MM.1S (cell line): ENCODE data around the gene PCDHA5.
"Not testable (repeated sequence)": the region's sequence is repeated elsewhere in the genome, so short reads cannot be mapped to it uniquely, and the experiment has no call there.

Experiments
- DNase-seq: peaks from one replicate; pipeline ENCODE4 v3.0.0-alpha.2; 2015
- H2AFZ ChIP-seq: fragments of 300-600 bp; sonication (generic); 2 replicates; pipeline ENCODE4 v1.6.0; 2016; ENCODE audit warnings: antibody characterized with exemption, low read length
- H3F3A ChIP-seq: fragments of 300-600 bp; sonication (generic); 2 replicates; pipeline ENCODE4 v1.6.1; 2016; ENCODE audit warnings: mild to moderate bottlenecking, antibody characterized with exemption, low read length, moderate library complexity, mixed read lengths; ENCODE audit not compliant: insufficient read depth
- H3K27ac ChIP-seq: fragments of 300-600 bp; sonication (generic); 2 replicates; pipeline ENCODE4 v1.5.1; 2016; ENCODE audit warnings: mild to moderate bottlenecking, low read length
- H3K27me3 ChIP-seq: fragments of 300-600 bp; sonication (generic); replicated peaks from 2 replicates; pipeline ENCODE4 v1.6.0; 2016; ENCODE audit warnings: low read length; ENCODE audit not compliant: insufficient read depth
- H3K36me3 ChIP-seq: fragments of 300-600 bp; sonication (generic); replicated peaks from 2 replicates; pipeline ENCODE4 v1.6.1; 2016; ENCODE audit warnings: mild to moderate bottlenecking, low read length, mixed read lengths; ENCODE audit not compliant: insufficient read depth
- H3K4me1 ChIP-seq: fragments of 300-600 bp; sonication (generic); 2 replicates; pipeline ENCODE4 v1.6.1; 2016; ENCODE audit warnings: low read length, mixed read lengths
- H3K4me2 ChIP-seq: fragments of 300-600 bp; sonication (generic); 2 replicates; pipeline ENCODE4 v1.6.0; 2016; ENCODE audit warnings: low read depth, low read length
- H3K4me3 ChIP-seq: fragments of 300-600 bp; sonication (generic); 2 replicates; pipeline ENCODE4 v1.5.1; 2016; ENCODE audit warnings: low read length, mixed read lengths
- H3K79me2 ChIP-seq: fragments of 300-600 bp; sonication (generic); 2 replicates; pipeline ENCODE4 v1.6.1; 2016; ENCODE audit warnings: mixed run types, low read length, mixed read lengths
- H3K9ac ChIP-seq: fragments of 300-600 bp; sonication (generic); 2 replicates; pipeline ENCODE4 v1.6.1; 2016; ENCODE audit warnings: low read length, mixed read lengths
- H3K9me2 ChIP-seq: fragments of 300-600 bp; sonication (generic); replicated peaks from 2 replicates; pipeline ENCODE4 v1.6.1; 2016; ENCODE audit warnings: mild to moderate bottlenecking, low read length, mixed read lengths; ENCODE audit not compliant: insufficient read depth
- H3K9me3 ChIP-seq: fragments of 300-600 bp; sonication (generic); replicated peaks from 2 replicates; pipeline ENCODE4 v1.6.1; 2016; ENCODE audit warnings: mild to moderate bottlenecking, low read length, mixed read lengths; ENCODE audit not compliant: insufficient read depth
- H4K20me1 ChIP-seq: fragments of 300-600 bp; sonication (generic); 2 replicates; pipeline ENCODE4 v1.6.1; 2016; ENCODE audit warnings: mild to moderate bottlenecking, low read length, moderate library complexity, mixed read lengths; ENCODE audit not compliant: insufficient read depth
- EZH2 ChIP-seq: fragments of 300-600 bp; sonication (generic); optimal IDR thresholded peaks from 2 replicates; pipeline ENCODE3; 2017; ENCODE audit warnings: low read depth, mild to moderate bottlenecking, antibody characterized with exemption, low read length, mixed read lengths
- EZH2phosphoT487 ChIP-seq: fragments of 300-600 bp; sonication (generic); IDR thresholded peaks from 2 replicates; pipeline ENCODE4 v1.6.1; 2018; ENCODE audit warnings: antibody characterized with exemption, low read length
- TF ChIP-seq, protein P1 (sequence below): fragments of 300-600 bp; sonication (generic); IDR thresholded peaks from 2 replicates; pipeline ENCODE4 v1.5.1; 2016; ENCODE audit warnings: antibody characterized with exemption, low read length, mixed read lengths

The PCDHA5 gene

GRCh38 chr5:140827704-140828361, 6.4 kb downstream of the PCDHA5 start, which contains the start of gene PCDHA6:
TSS of gene PCDHA6 (plus strand) at chr5:140827960. CDS start at chr5:140828092, 132 bp downstream.
- no peaks in the 10 kb centered on the region for H3F3A ChIP-seq
- H3K9me2 ChIP-seq = no peaks in the 10 kb centered on the region
- no peak for DNase-seq
- H3K27ac ChIP-seq = no peak within 1 kb of the TSS
- H3K9me3 ChIP-seq = no peaks in the 10 kb centered on the region
- no peaks in the 10 kb centered on the region for H3K79me2 ChIP-seq
- no peak within 1 kb of the TSS for H3K4me3 ChIP-seq
- H2AFZ ChIP-seq = no peak within 1 kb of the TSS
- TF ChIP-seq EZH2phosphoT487 (no peak), EZH2 (no peak)
- TF ChIP-seq, protein P1, sequence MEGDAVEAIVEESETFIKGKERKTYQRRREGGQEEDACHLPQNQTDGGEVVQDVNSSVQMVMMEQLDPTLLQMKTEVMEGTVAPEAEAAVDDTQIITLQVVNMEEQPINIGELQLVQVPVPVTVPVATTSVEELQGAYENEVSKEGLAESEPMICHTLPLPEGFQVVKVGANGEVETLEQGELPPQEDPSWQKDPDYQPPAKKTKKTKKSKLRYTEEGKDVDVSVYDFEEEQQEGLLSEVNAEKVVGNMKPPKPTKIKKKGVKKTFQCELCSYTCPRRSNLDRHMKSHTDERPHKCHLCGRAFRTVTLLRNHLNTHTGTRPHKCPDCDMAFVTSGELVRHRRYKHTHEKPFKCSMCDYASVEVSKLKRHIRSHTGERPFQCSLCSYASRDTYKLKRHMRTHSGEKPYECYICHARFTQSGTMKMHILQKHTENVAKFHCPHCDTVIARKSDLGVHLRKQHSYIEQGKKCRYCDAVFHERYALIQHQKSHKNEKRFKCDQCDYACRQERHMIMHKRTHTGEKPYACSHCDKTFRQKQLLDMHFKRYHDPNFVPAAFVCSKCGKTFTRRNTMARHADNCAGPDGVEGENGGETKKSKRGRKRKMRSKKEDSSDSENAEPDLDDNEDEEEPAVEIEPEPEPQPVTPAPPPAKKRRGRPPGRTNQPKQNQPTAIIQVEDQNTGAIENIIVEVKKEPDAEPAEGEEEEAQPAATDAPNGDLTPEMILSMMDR = no peak
- no peaks in the 10 kb centered on the region for H3K4me1 ChIP-seq
- H3K4me2 ChIP-seq = no peak within 1 kb of the TSS
- H3K9ac ChIP-seq = no peak within 1 kb of the TSS
- H4K20me1 ChIP-seq = no peaks in the 10 kb centered on the region
- H3K27me3 ChIP-seq = no peaks in the 10 kb centered on the region
- no peaks in the 10 kb centered on the region for H3K36me3 ChIP-seq

GRCh38 chr5:140828362-140828737, 6.9 kb downstream of the PCDHA5 start:
- H3K27ac ChIP-seq = no peak overlapping the region
- no peak overlapping the region for H3K4me2 ChIP-seq
- H3K79me2 ChIP-seq = no peaks in the 10 kb centered on the region
- H3K9me2 ChIP-seq = no peaks in the 10 kb centered on the region
- H3K36me3 ChIP-seq = no peaks in the 10 kb centered on the region
- no peaks in the 10 kb centered on the region for H3K4me1 ChIP-seq
- no peaks in the 10 kb centered on the region for H3K9me3 ChIP-seq
- no peaks in the 10 kb centered on the region for H3K27me3 ChIP-seq
- H4K20me1 ChIP-seq = no peaks in the 10 kb centered on the region
- no peak overlapping the region for H2AFZ ChIP-seq
- no peaks in the 10 kb centered on the region for H3F3A ChIP-seq
- H3K4me3 ChIP-seq = no peak overlapping the region
- H3K9ac ChIP-seq = no peak overlapping the region
- TF ChIP-seq EZH2 (no peak), EZH2phosphoT487 (no peak)
- TF ChIP-seq, protein P1 = no peak
- DNase-seq = no peak

DNA sequence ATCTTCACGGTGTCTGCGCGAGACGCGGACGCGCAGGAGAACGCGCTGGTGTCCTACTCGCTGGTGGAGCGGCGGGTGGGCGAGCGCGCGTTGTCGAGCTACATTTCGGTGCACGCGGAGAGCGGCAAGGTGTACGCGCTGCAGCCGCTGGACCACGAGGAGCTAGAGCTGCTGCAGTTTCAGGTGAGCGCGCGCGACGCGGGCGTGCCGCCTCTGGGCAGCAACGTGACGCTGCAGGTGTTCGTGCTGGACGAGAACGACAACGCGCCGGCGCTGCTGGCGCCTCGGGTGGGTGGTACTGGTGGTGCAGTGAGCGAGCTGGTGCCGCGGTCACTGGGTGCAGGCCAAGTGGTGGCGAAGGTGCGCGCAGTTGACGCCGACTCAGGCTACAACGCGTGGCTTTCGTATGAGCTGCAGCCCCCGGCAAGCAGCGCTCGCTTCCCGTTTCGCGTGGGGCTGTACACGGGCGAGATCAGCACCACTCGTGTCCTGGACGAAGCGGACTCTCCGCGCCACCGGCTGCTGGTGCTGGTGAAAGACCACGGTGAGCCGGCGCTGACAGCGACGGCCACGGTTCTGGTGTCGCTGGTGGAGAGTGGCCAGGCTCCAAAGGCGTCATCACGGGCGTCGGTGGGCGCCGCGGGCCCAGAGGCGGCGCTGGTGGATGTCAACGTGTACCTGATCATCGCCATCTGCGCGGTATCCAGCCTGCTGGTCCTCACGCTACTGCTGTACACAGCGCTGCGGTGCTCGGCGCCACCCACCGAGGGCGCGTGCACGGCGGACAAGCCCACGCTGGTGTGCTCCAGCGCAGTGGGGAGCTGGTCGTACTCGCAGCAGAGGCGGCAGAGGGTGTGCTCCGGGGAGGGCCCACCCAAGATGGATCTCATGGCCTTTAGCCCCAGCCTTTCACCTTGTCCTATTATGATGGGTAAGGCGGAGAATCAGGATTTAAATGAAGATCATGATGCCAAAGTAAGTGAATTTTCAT, 8.4 kb downstream of the PCDHA5 start:
- not testable (repeated sequence) for H3F3A ChIP-seq, H3K9me3 ChIP-seq, H3K4me3 ChIP-seq, H3K4me1 ChIP-seq, H3K9ac ChIP-seq, H3K79me2 ChIP-seq, H3K4me2 ChIP-seq, H3K27ac ChIP-seq, H3K27me3 ChIP-seq, DNase-seq, H4K20me1 ChIP-seq, H2AFZ ChIP-seq, H3K36me3 ChIP-seq, H3K9me2 ChIP-seq
